ENCODE measurements around the gene RASA3. TPM values are rescaled to one million over a fixed set of nuclear protein-coding genes. Genes with fewer than 3 reads are reported as not detected.

RASA3 gene
- total RNA-seq, 1 experiment from 2014 or later, result 10.0 TPM

GRCh38 chr13:114034481-114034891 lies 97.9 kb downstream of the RASA3 start:
- Histone ChIP-seq H3K9me2 (ENCODE audit: insufficient read depth) (no peaks in the 10 kb centered on the region), H3K79me2 (ENCODE audit: low read depth) (no peaks in the 10 kb centered on the region), H3K4me3 (no peak overlapping the region), H3K27me3 (ENCODE audit: insufficient read depth, low read depth) (no peaks in the 10 kb centered on the region), H4K20me1 (ENCODE audit: insufficient read depth) (no peaks in the 10 kb centered on the region), H3K9me3 (ENCODE audit: insufficient read depth, low read depth) (no peaks in the 10 kb centered on the region), H3F3A (ENCODE audit: insufficient read depth, low read depth) (peaks cover 11% of the 10 kb centered on the region; the same call in 1 of the 2 replicates), H3K27ac (no peak overlapping the region), H3K4me1 (replicated peaks; ENCODE audit: insufficient read depth) (no peaks in the 10 kb centered on the region), H3K4me2 (no peak overlapping the region), H2AFZ (no peak overlapping the region), H3K36me3 (ENCODE audit: low read depth) (no peaks in the 10 kb centered on the region)
- ChIA-PET CTCF (no interaction called here), POLR2A (ENCODE audit: unreplicated experiment) (no interaction called here)
- intact Hi-C loops (cut with micrococcal nuclease; ENCODE audit: unreplicated experiment), result no loop called here
- no peak for TF ChIP-seq EZH2 (IDR thresholded peaks at IDR 0.05; ENCODE audit: low read depth)
- TF ChIP-seq, protein P1, sequence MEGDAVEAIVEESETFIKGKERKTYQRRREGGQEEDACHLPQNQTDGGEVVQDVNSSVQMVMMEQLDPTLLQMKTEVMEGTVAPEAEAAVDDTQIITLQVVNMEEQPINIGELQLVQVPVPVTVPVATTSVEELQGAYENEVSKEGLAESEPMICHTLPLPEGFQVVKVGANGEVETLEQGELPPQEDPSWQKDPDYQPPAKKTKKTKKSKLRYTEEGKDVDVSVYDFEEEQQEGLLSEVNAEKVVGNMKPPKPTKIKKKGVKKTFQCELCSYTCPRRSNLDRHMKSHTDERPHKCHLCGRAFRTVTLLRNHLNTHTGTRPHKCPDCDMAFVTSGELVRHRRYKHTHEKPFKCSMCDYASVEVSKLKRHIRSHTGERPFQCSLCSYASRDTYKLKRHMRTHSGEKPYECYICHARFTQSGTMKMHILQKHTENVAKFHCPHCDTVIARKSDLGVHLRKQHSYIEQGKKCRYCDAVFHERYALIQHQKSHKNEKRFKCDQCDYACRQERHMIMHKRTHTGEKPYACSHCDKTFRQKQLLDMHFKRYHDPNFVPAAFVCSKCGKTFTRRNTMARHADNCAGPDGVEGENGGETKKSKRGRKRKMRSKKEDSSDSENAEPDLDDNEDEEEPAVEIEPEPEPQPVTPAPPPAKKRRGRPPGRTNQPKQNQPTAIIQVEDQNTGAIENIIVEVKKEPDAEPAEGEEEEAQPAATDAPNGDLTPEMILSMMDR (conservative IDR thresholded peaks at IDR 0.05), result no peak
- no TSS peak for BruUV-seq (replicated peaks)
- DNase-seq, result no peak

GRCh38 chr13:114033541-114034315 lies 98.7 kb downstream of the RASA3 start:
- no peaks in the 10 kb centered on the region for H3K79me2 ChIP-seq (ENCODE audit: low read depth)
- peaks cover 11% of the 10 kb centered on the region; the same call in 1 of the 2 replicates for H3F3A ChIP-seq (ENCODE audit: insufficient read depth, low read depth)
- no peaks in the 10 kb centered on the region for H3K4me1 ChIP-seq (replicated peaks; ENCODE audit: insufficient read depth)
- no peaks in the 10 kb centered on the region for H3K9me2 ChIP-seq (ENCODE audit: insufficient read depth)
- DNase-seq, result no peak
- no peaks in the 10 kb centered on the region for H3K27me3 ChIP-seq (ENCODE audit: insufficient read depth, low read depth)
- POLR2A ChIA-PET (ENCODE audit: unreplicated experiment), result no interaction called here
- CTCF ChIA-PET, result no interaction called here
- no peaks in the 10 kb centered on the region for H3K36me3 ChIP-seq (ENCODE audit: low read depth)
- no TSS peak for BruUV-seq (replicated peaks)
- no peaks in the 10 kb centered on the region for H4K20me1 ChIP-seq (ENCODE audit: insufficient read depth)
- TF ChIP-seq, protein P1 (conservative IDR thresholded peaks at IDR 0.05), result no peak
- no peak for TF ChIP-seq EZH2 (IDR thresholded peaks at IDR 0.05; ENCODE audit: low read depth)
- no peak overlapping the region for H2AFZ ChIP-seq
- H3K9me3 ChIP-seq (ENCODE audit: insufficient read depth, low read depth), result no peaks in the 10 kb centered on the region
- no peak overlapping the region for H3K4me3 ChIP-seq
- intact Hi-C loops (cut with micrococcal nuclease; ENCODE audit: unreplicated experiment), result no loop called here
- no peak overlapping the region for H3K4me2 ChIP-seq
- no peak overlapping the region for H3K27ac ChIP-seq

DNA sequence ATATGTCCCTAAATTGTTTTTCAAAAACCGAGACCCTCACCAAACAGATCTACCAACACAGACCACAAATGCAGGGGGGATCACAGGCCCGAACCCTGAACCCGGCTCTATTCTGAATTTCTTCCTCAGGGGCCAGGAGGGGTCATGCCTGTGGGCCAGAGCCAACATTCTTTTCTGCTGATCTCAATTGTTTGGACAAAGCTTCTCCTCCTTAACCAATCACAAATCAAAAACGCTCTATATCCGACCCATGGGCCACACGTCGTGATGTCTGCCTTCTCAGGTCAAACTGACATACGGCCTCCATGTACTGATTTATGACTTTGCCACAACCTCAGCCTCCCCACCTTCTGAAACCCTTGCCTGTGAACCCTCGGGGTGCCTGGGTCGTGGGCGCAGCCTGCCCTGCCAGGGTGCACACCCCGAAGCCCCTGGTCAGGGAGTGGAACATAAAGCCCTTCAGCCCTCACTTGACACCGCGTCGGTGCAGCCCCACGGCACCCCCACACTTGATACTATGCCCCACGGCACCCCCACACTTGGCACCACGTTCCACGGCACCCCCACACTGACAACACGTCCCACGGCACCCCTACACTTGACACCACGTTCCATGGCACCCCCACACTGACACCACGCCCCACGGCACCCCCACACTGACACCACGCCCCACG lies 100.2 kb downstream of the RASA3 start:
- ChIA-PET POLR2A (ENCODE audit: unreplicated experiment) (no interaction called here), CTCF (no interaction called here)
- no peaks in the 10 kb centered on the region for H3K9me3 ChIP-seq (ENCODE audit: insufficient read depth, low read depth)
- H3K27ac ChIP-seq, result no peak overlapping the region
- peaks cover 11% of the 10 kb centered on the region; the same call in 1 of the 2 replicates for H3F3A ChIP-seq (ENCODE audit: insufficient read depth, low read depth)
- peak in 1 of 2 experiments; percentile 12 for DNase-seq
- H2AFZ ChIP-seq, result no peak overlapping the region
- BruUV-seq (replicated peaks), result no TSS peak
- H3K27me3 ChIP-seq (ENCODE audit: insufficient read depth, low read depth), result no peaks in the 10 kb centered on the region
- no peaks in the 10 kb centered on the region for H3K9me2 ChIP-seq (ENCODE audit: insufficient read depth)
- TF ChIP-seq, protein P1 (conservative IDR thresholded peaks at IDR 0.05), result no peak
- TF ChIP-seq EZH2 (IDR thresholded peaks at IDR 0.05; ENCODE audit: low read depth), result no peak
- intact Hi-C loops (cut with micrococcal nuclease; ENCODE audit: unreplicated experiment), result no loop called here
- H4K20me1 ChIP-seq (ENCODE audit: insufficient read depth), result no peaks in the 10 kb centered on the region
- H3K4me2 ChIP-seq, result no peak overlapping the region
- no peaks in the 10 kb centered on the region for H3K4me1 ChIP-seq (replicated peaks; ENCODE audit: insufficient read depth)
- no peaks in the 10 kb centered on the region for H3K79me2 ChIP-seq (ENCODE audit: low read depth)
- H3K4me3 ChIP-seq, result no peak overlapping the region
- H3K36me3 ChIP-seq (ENCODE audit: low read depth), result no peaks in the 10 kb centered on the region
